GDM1 (cell line): ENCODE measurements around the gene TK2.
"Not testable (repeated sequence)": the region's sequence is repeated elsewhere in the genome, so short reads cannot be mapped to it uniquely, and the experiment has no call there.

ENCODE experiments used
- DNase-seq: peaks from one replicate; lab custom pipeline; 2025; lab: John Stamatoyannopoulos, UW

The TK2 gene

DNA sequence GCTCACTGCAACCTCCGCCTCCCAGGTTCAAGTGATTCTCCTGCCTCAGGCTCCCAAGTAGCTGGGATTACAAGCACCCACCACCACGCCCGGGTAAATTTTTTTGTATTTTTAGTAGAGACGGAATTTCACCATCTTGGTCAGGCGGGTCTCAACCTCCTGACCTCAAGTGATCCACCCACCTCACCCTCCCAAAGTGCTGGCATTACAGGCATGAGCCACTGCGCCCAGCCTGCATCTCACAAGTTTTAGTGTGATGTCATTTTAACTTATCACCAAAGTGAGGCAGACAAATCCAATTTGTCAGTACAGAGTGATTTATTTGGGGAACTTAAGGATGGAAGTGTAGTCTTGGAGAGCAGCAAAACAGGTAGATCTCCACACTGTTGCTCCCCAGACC, 83.3 kb downstream of the TK2 start:
- DNase-seq, result not testable (repeated sequence)

DNA sequence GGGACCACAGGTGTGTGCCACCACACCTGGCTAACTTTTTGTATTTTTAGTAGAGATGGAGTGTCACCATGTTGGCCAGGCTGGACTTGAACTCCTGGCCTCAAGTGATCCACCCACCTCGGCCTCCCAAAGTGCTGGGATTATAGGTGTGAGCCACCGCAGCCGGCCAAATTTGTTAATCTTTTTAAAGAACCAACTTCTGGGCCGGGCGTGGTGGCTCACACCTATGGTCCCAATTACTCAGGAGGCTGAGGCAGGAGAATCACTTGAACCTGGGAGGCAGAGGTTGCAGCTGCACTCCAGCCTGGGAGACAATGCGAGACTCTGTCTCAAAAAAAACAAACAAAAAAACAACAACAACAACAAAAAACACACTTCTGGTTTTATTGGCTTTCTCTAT, 84.0 kb downstream of the TK2 start:
- DNase-seq, result not testable (repeated sequence)

DNA sequence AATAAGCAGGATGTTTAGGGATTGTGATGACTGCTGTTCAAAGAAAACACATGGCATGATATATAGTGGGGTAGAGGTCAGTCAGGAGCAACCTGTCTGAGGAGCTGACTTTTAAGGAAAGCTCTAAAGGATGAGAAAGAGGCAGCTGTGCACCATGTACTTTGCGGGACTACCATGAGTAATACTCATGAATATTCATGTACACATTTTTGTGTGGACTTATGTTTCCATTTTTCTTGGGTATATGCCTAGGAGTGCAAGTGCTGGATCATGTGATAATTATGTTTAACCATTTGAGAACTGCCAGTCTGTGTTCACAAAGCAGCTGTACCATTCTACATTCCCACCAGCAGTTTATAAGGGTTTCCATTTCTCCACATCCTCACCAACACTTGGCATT, 87.0 kb downstream of the TK2 start:
- DNase-seq, result no peak

GRCh38 chr16:66460703-66461102, 89.2 kb downstream of the TK2 start:
- DNase-seq, result no peak

- DNase-seq, result no peak
Measured at GRCh38 chr16:66459878-66460277, 90.0 kb downstream of the TK2 start.

- DNase-seq, result no peak
Measured at GRCh38 chr16:66458853-66459252, 91.1 kb downstream of the TK2 start.

DNA sequence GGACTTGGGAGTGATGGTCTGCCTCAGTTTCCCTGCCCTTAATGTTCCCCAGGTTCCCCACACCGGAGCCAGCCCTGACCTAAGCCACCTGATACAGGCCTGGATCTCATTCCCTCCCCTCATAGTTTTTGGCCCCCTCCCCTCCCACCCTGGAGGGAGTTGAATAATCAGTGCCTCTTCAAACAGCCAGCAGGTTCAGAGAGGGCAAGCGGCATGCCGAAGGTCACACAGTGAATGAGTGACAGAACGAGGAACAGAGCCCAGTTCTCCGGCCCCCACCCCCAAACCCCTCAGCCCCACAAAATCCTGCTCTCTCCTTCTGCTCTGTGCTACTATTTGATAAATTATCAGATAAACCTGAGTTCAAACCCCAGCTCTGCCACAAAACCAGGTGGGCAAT, 91.6 kb downstream of the TK2 start:
- no peak for DNase-seq
